ENCODE measurements around the gene SLC7A6OS.
"Not testable (repeated sequence)": the region's sequence is repeated elsewhere in the genome, so short reads cannot be mapped to it uniquely, and the experiment has no call there.

SLC7A6OS gene

GRCh38 chr16:68298907-68299561 is 11.7 kb downstream of the SLC7A6OS start:
- no peak for DNase-seq (ENCODE audit: low read depth)

- DNase-seq (ENCODE audit: low read depth): no peak
Observed at GRCh38 chr16:68298312-68298711, 12.4 kb downstream of the SLC7A6OS start.

GRCh38 chr16:68297908-68298307 is 12.8 kb downstream of the SLC7A6OS start:
- DNase-seq (ENCODE audit: low read depth): no peak

- DNase-seq (ENCODE audit: low read depth): no peak
Observed at GRCh38 chr16:68296693-68297092, 14.1 kb downstream of the SLC7A6OS start.

GRCh38 chr16:68296291-68296690 is 14.5 kb downstream of the SLC7A6OS start:
- DNase-seq (ENCODE audit: low read depth): no peak

GRCh38 chr16:68292425-68292824 is 18.3 kb downstream of the SLC7A6OS start:
- DNase-seq (ENCODE audit: low read depth): no peak

- no peak for DNase-seq (ENCODE audit: low read depth)
Observed at GRCh38 chr16:68291227-68291626, 19.5 kb downstream of the SLC7A6OS start.

GRCh38 chr16:68290450-68290849 is 20.3 kb downstream of the SLC7A6OS start:
- no peak for DNase-seq (ENCODE audit: low read depth)

GRCh38 chr16:68289621-68290329 is 21.0 kb downstream of the SLC7A6OS start:
- DNase-seq (ENCODE audit: low read depth): no peak

GRCh38 chr16:68289202-68289601 is 21.5 kb downstream of the SLC7A6OS start:
- no peak for DNase-seq (ENCODE audit: low read depth)

- DNase-seq (ENCODE audit: low read depth): not testable (repeated sequence)
Observed at GRCh38 chr16:68288796-68289195, 21.9 kb downstream of the SLC7A6OS start.

- no peak for DNase-seq (ENCODE audit: low read depth)
Observed at GRCh38 chr16:68288252-68288650, 22.5 kb downstream of the SLC7A6OS start.

GRCh38 chr16:68287276-68288251 is 23.2 kb downstream of the SLC7A6OS start:
- no peak for DNase-seq (ENCODE audit: low read depth)

- no peak for DNase-seq (ENCODE audit: low read depth)
Observed at GRCh38 chr16:68286153-68287074, 24.3 kb downstream of the SLC7A6OS start.

- no peak for DNase-seq (ENCODE audit: low read depth)
Observed at GRCh38 chr16:68285683-68286082, 25.1 kb downstream of the SLC7A6OS start.

- DNase-seq (ENCODE audit: low read depth): no peak
Observed at GRCh38 chr16:68284847-68285246, 25.9 kb downstream of the SLC7A6OS start.

GRCh38 chr16:68283801-68284598 is 26.7 kb downstream of the SLC7A6OS start:
- no peak for DNase-seq (ENCODE audit: low read depth)

GRCh38 chr16:68283346-68283745 is 27.4 kb downstream of the SLC7A6OS start:
- no peak for DNase-seq (ENCODE audit: low read depth)

- DNase-seq (ENCODE audit: low read depth): no peak
Observed at GRCh38 chr16:68282064-68282452, 28.7 kb downstream of the SLC7A6OS start.

- no peak for DNase-seq (ENCODE audit: low read depth)
Observed at GRCh38 chr16:68281368-68282063, 29.2 kb downstream of the SLC7A6OS start.

Measured in activated T-helper 9 cell treated with anti-CD3 and anti-CD28 coated beads, Interleukin-2, amount 50 U/mL, for 16 hours (primary cell).